ENCODE measurements around the gene LRBA.

The LRBA gene

DNA sequence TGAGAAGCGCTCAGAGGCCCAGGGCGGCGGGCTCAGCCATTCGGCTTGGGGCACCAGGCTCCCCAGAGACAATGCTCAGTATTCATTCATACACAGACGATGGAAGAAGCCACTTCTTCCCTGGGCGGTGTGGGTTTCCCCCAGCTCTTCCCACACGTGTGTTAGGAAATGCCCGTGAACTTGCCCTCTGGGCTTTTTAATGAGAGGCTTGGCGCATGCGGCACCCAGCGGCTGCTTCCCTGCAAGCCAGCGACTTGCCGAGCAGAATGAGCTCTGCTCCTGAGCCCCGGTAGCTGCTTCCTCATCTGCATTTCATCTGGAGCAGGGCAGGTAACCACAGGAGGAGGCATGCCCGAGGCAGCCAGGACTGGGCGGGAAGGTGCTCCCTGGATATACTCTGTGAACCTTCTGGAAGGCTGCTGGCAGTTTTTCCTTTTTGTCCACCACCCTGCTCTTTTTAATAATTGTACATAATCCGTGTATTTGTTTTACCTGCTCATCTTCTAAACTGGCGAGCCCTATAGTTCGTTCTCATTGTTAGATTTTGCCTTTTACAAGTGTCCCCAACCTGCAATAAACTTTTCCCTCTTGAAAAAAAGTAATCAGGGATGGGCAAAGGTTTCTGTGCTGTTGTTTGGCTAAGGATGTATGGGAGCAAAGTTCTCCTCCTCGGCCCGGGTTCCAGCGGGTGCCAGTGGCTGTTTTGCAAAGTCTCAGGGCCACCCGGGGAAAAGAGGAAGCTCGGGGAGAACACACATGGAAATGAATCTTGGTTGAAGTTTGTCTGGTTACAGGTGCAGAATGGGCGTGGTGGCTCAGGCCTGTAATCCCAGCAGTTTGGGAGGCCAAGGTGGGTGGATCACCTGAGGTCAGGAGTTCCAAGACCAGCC lies 758.0 kb downstream of the LRBA start:
- peak; percentile 77 to 89 for DNase-seq

DNA sequence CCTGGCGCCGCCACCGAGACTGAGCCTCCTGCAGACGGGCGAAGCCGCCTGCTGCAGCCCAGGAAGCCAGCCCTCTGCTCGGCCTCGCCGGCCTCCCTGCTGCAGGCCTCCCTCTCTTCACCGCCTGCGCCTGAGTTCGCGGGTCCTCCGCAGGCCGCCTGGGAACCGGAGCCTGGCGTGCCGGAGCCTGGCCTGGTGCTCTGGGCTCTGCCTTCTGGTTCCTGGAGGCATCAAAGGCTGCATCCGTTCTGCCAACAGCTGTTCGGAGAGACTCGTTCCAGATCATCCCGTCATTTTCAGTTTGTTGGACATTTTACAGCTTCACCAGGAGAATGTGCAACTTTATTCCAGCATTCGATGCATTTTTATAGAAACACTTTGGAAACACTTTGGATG lies 758.9 kb downstream of the LRBA start:
- no peak for DNase-seq

DNA sequence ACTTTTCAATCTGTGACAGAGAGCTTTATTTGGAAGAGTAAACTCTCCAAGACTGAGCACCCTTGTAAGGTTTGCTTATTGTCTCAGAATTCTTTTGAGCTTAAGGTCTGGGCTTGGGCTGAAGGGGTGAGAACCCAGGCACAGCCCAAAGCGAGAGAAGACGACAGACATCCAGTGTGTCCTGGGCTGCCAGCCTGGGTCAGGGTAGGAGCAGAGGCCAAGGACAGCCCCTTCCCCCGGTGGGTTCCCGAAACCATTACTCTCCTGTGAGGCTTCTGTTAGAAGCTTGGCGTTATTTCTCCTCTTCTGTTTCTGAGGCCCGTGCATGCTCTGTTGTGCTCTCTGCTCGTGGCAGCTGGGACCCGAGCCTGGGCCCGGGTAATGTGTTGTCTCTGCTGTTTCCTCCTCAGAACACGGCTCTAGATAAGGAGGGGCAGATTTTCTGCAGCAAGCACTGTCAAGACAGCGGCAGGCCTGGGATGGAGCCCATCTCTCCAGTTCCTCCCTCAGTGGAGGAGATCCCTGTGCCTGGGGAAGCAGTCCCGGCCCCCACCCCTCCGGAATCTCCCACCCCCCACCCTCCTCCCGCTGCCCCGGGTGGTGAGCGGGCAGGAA lies 759.4 kb downstream of the LRBA start:
- DNase-seq = no peak

DNA sequence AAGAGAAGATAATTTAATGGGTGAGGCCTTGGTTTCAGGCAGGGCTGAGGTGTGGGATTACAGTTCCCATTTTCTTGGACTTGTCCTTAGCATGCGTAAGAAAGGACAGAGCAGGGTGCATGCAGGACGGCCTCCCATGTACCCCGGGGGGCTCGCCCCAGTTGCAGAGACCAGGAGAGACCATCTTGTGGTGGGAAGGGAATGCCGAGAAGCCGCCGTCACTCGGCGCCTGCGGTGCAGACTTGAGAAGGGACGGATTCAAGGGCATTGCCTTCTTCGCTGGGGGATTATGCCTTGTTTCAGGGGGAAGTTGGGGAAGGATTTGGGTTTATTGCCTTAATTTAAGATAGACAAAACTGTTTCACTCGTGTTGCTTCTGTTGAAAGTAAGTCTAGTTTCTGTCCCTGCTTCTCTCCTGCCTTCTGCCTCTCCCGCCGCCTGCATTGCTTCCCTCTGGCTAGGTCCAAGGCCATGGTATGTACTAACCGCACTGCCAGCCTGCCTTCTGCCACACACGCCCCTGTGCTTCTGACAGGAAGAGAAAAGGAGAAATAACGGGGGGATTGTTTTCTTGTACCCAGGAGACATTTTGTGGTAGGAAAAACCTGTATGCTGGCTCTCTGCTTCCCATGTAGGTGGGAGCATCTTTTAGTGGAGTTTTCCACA lies 761.0 kb downstream of the LRBA start:
- DNase-seq = no peak

DNA sequence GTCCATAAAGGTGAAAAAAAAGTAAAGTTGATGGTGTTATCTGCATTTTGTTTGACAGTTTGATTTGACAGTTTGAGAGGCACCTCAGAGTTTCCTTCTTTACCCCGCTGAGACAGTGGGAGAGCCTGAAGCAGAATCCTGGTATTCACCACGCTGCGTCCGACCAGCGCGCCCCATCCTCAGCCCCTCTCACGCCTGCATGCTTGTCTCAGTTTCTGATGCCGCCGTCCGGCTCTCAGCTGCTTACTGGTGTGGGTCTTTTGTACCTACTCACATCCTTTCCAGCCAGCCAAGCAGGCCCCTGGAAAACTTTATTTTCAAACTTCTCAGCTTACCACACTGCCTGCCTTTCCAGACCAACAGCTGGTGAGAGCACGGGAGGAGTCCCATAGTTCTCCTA lies 761.7 kb downstream of the LRBA start:
- DNase-seq = no peak

GRCh38 chr4:150252741-150253140 lies 762.3 kb downstream of the LRBA start:
- DNase-seq = no peak

GRCh38 chr4:150252306-150252705 lies 762.8 kb downstream of the LRBA start:
- no peak for DNase-seq

DNA sequence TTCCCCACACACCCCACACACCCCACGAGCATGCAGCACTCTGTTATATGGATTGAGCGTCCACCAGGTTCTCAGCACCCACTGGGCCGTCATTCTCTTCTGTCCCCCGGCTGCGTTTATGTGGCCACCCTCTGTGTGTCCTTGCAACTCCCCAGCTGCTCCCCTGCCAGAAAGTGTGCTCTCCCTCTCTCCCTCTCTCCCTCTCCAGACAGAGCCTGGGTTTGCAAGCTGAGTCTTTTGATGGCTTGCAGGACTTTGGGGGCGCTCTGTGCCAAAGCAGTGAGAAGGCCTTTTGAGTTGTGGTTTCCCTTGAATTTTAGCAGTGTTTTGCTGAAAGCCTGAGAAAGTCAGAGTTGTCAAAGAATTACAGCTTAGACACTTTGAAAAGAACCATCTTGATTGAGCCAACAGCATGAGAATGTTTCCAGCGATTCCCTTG lies 763.3 kb downstream of the LRBA start:
- no peak for DNase-seq

DNA sequence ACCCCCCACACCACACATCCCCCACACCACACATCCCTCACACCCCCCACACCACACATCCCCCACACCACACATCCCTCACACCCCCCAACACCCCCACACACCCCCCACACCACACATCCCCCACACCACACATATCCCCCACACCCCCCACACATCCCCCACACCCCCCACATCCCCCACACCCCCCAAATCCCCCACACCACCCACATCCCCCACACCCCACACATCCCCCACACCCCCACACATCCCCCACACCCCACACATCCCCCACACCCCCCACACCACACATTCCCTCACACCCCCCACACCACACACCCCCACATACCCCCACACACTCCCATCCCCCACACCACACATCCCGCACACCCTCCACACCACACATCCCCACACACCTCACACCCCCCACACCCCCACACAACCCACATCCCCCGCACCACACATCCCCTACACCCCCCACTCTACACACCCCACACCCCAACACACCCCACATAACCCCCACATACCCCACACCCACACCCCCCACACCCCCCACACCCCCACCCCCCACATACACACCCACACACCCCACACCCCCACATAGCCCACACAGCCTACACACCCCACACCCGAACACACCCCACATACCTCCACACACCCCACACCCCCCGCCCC lies 764.0 kb downstream of the LRBA start:
- no peak for DNase-seq

- no peak for DNase-seq
These were observed 764.6 kb downstream of the LRBA start for GRCh38 chr4:150250293-150250997.

- DNase-seq = peak; percentile 70 to 72
These were observed 766.9 kb downstream of the LRBA start for GRCh38 chr4:150248181-150248580.

DNA sequence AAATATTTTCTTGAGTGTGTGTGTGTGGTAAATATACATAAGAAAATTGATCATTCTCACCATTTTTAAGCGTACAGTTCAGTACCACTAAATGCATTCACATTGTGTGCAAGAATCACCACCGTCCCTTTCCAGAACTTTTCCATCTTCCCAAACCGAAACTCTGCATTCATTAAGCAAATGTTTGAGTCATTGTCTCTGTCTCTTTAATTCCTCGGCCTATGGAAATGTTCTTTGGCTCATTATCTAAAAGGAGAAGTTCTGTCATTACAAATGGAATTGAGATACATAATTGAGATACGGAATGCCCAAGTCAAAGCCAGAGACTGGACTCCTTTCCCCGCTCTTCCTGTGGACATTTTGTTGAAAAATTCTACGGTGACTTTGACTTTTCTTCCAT lies 767.9 kb downstream of the LRBA start:
- no peak for DNase-seq

DNA sequence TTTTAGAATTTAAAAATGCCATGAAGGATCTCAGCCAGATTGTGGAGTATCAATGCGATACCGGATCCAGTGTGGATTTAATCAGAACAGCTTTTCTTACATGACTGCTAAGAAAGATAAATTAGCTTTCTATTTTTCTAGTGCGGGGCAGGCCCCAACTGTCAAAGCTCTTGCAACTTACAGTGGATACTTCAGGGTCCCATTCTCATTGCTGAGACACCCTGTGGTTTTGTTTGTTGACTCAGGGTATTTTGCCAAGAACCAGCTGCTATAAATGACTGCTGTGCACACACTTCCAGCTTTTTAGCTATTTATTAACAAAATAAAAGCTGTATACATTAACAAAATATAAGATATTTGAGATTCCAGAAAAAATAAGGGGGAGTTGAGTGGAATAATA lies 770.5 kb downstream of the LRBA start:
- DNase-seq = no peak

- DNase-seq = no peak
These were observed 771.2 kb downstream of the LRBA start for GRCh38 chr4:150243932-150244331.

DNA sequence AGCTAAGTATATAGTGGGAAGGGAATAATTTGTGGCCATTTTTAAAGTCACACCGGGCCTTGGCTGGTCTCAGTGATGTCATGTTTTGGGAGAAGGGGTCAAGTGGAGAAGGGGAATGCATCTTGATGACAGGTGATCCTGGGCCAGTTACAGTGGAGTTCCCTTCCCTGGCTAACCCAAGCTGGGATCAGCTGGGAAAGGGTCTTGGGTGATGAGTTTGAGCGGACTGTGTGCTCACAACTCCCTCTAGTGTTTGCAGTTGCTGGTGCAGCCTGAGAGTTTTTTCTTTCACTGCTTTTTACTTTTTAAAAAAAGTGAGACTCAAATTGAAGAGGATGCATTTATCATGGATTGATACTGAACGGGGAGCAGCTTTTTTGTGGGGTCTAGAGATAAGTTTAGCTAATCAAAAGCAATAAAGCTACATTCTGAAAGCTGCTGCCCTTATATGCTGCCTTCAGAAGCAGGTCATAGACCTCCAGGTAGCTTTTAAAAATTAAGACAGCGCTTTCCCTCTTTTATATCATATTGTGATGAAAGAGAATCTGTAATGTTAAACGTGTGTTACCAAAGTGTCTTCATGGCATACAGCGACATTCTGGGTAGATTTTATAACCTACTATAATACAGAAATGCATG lies 772.1 kb downstream of the LRBA start:
- DNase-seq = peak; percentile 42 to 80

- no peak for DNase-seq
These were observed 775.1 kb downstream of the LRBA start for GRCh38 chr4:150240011-150240410.

DNA sequence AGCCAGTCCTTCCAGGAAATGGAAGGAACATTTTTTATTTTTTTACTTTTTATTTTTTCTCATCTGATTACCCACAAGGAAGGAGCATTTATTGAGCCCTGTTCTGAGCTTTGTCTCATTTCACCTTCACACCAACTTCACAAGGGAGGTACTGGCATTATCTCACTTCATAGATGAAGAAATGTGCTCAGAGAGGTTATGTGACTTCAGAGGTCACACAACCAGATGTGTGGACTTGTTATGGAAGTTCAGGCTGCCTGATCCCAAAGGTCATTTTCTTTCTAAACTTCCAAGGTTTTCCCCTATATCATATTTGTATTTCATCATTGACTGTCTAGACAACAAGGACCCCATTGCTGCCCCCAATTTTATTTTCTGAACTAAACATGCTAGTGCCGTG lies 776.5 kb downstream of the LRBA start:
- DNase-seq = no peak

- DNase-seq = no peak
These were observed 777.8 kb downstream of the LRBA start for GRCh38 chr4:150237110-150237872.

DNA sequence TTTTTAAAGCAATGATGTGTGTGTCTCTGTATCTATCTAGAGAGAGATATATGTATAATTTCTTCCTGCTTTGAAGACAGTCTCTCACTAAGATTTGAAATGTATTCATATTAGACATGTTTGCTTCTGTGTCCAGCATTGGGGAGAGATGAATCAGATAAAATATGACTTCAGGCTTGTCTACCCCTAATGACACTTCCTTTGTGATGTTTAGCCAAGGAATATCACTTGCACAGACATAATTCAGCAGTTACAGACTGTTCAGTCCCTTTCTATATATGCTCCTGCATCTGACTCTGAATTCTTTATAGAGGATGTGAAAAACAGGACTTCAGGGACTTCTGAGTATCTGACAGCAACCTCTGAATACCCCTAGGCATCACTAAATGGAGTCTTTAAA lies 778.5 kb downstream of the LRBA start:
- DNase-seq = no peak

- peak; percentile 77 to 87 for DNase-seq
These were observed 779.2 kb downstream of the LRBA start for GRCh38 chr4:150235808-150236271.

DNA sequence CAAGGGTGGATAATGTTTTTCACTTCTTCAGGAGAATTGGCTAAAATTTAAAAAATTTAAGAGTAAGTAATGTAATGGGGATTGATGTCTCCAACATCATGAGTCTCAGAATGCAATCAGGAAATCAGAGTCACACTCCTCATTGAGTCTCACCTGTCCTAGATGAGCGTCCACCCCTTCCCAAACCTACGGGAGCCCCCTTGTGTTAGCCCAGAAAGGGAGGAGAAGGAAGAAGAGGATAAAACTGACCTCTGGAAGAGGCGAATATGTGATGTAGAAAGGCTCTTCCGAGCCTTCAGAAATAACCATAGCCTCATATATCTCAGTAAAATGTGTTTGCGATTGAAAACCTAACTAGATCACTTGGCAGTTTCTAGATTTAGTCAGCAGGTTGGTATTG lies 779.8 kb downstream of the LRBA start:
- DNase-seq = no peak

Data from NCI-H526 (cell line).